HG03139 (cell line): ENCODE results near the gene PTPRCAP.

Experiments used
- ATAC-seq: cut with Tn5 transposase; IDR thresholded peaks from one replicate; pipeline ENCODE4 v1.9.1; 2021; ENCODE audit not compliant: unreplicated experiment

The PTPRCAP gene

DNA sequence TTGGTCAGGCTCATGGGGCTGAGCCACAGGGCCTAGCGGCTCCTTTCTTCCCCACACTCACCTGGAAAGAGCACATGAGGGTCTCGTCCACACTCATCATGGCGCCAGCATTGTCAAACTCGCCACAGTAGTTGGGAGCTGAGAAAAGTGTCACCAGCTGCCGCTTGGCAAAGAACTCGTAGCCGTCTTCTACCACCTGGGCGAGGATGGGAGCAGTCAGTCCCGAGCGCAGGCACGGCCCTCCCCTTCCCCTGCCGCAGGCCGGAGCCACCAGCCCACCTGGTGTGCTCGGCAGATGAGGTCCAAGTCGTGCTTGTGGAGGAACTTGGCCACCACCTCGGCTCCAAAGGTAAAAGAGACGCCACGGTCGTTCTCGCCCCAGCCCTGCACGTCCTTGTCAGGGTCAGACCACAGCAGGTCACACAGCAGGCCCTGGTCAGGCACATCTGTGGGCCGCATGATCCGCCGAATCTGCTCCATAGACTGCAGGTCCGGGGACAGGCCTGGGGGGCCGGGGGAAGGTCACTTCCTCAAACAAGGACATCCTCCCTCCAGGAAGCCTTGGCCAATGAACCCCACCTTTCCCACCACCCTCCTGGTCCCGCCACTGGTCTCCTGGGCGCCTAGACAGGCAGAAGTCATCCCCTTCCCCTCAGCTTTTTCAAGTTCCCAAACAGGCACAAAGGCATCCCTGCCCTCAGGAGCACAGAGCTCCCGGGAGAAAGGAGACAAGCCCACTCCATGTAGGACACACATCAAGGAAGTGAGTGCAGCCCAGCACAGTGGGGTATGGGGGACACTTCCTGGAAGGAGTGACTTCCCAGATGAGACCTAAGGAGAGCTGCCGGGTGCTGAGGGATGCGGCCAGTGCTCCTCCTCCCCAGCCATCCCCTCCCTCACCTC lies 38.6 kb downstream of the PTPRCAP start:
- ATAC-seq = no peak

DNA sequence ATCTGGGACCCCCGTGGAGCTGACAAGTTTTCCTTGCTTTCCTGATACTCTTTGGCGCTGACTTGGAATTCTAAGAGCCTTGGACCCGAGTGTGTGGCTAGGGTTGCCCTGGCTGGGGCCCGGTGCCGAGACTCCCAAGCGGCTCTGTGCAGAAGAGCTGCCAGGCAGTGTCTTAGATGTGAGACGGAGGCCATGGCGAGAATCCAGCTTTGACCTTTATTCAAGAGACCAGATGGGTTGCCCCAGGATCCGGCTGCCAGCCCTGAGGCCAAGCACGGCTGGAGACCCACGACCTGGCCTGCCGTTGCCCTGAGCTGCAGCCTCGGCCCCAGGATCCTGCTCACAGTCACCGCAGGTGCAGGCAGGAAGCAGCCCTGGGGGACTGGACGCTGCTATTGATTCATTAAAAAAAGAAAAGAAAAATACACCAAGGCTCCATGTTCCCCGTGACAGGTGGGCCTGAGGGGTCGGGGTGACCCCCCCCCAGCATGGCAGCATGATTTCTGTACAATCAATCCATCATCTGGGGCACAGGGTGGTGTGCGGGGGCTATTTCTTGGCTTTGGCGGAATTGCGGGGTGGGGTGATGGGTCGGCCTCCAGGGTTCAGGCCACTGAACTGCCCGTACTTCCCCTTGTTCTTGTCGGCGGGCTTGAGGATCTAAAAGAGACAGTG lies 39.4 kb downstream of the PTPRCAP start:
- no peak for ATAC-seq

- no peak for ATAC-seq
These were observed 39.9 kb downstream of the PTPRCAP start for GRCh38 chr11:67397536-67397935.

GRCh38 chr11:67396587-67397389 lies 40.7 kb downstream of the PTPRCAP start:
- ATAC-seq = no peak

DNA sequence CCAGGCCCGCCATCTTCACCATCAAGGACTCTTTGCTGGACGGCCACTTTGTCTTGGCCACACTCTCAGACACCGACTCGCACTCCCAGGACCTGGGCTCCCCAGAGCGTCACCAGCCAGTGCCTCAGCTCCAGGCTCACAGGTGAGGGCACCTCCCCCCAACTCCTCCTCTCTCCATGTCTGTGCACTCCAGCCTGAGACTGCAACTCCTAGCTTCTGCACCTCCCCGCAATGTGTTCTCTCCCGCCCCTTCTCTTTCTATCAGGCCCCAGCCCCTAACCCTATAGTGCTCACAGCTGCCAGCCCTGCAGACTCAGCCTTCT lies 41.3 kb downstream of the PTPRCAP start:
- no peak for ATAC-seq

DNA sequence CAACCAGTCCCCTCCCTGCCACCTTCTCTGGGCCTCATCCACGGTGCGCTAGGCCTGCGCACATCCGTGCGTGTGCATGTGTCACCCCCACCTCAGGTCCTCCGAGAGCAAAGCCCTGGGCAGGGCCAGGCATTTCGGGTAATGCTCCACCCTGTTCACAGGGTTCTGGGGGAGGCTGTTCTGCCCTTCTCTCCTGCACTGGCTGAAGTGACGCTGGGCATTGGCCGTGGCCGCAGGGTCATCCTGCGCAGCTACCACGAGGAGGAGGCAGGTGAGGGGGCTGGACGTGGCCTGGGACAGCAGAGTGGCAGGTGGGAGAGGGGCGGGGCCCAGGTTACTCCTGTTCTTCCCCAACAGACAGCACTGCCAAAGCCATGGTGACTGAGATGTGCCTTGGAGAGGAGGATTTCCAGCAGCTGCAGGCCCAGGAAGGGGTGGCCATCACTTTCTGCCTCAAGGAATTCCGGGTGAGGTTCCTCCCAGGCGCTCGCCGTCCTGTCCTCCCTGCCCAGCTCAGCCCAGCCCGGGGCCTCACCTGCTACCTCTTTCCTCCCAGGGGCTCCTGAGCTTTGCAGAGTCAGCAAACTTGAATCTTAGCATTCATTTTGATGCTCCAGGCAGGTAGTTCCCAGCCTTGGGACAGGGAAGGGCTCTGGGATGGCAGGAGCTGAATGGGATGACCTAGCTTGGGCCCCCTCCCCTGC lies 41.8 kb downstream of the PTPRCAP start:
- ATAC-seq = no peak

DNA sequence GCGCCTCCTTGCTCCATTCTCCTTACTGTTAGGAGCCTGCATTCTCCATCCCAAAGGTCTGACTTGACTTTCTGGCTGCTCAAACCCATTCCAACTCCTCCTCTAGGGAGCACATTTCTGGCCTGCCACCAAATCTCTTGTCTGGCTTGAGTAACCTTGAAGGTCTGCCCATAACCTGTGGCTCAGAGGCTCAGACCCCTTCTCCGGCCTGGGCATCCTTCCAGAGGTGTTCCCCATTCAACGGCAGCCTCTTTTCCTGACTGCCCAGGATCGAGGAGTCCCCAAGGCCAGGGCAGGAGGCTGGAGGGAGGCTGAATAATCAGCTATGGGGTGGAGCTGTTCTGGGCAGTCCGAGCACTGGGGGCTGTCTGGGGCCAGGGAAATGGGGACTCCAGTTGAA lies 43.5 kb downstream of the PTPRCAP start:
- ATAC-seq = no peak

DNA sequence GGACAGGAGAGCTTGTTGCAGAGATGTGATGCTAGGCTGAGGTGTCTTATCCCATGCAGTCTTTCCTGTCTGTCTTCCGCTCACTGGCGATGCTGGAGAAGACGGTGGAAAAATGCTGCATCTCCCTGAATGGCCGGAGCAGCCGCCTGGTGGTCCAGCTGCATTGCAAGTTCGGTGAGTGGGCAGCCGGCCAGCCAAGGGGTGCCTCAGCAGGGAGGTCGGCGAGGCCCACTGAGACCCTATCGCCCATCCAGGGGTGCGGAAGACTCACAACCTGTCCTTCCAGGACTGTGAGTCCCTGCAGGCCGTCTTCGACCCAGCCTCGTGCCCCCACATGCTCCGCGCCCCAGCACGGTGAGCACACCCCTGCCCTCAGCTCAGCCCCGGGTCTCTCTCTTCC lies 44.0 kb downstream of the PTPRCAP start:
- no peak for ATAC-seq

DNA sequence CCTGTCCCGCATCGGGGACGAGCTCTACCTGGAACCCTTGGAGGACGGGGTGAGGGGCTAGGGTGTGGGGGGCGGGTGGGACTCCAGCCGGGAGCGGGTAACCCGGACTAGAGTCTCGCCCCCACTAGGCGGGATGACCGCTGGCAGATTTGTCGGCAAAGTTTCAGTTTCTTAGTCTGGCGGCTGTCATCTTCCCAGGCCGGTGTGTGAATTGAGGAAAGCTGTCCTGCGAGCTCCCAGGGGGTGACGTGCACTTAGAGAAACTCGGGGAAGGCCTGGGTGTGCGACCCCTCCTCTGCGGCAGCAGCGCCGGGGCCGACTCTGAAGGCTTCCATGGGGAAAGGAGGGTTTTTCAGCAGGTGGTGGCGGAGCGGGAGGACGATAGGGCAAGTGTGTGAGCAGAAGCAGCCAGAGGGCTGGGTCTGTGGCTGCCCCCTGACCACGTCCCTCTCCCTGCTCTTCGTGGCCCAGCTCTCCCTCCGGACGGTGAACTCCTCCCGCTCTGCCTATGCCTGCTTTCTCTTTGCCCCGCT lies 45.2 kb downstream of the PTPRCAP start:
- peak; percentile 5 for ATAC-seq

DNA sequence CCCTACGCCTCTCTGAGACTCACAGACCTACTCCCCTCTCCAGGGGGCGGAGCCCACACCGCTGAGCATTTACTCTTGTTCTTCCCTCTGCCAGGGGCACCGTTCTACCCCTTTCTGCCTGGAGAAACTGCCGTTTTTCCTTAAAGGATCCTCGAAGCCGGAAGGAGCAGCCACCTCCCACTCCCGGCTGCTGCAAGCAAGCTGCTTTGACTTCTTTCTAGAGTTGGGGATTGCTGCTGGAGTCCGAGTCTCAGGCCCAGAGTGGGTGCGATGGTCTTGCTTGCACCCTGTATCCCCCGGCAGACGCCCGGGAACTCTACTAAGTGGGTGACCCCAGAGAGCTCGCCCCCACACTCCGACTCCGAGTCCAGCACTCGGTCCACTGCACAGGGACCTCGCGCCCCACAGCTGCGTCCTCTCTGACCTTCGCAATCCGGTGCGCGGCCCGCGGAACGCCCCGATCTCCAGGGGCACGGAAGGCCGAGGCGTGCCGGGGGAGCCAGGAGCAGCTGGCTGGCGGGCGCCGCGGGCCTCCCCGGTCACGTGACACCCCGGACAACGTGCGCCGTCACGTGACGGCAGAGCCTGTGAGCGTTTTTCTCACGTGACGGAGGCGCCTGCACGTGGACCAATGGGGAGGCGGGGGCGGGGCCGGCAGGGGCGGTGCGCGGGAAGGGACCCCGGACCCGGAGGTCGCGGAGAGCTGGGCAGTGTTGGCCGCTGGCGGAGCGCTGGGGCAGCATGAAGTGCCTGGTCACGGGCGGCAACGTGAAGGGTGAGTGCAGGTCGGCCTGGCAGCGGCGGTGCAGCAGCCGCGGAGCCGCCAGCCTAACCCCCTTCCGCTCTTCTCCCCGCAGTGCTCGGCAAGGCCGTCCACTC lies 45.9 kb downstream of the PTPRCAP start, which contains the start of gene RAD9A:
TSS of gene RAD9A (plus strand) at position 683 of the 879 bp plus-strand sequence. CDS start at position 742, 59 bp downstream.
- peak; percentile 60 for ATAC-seq

DNA sequence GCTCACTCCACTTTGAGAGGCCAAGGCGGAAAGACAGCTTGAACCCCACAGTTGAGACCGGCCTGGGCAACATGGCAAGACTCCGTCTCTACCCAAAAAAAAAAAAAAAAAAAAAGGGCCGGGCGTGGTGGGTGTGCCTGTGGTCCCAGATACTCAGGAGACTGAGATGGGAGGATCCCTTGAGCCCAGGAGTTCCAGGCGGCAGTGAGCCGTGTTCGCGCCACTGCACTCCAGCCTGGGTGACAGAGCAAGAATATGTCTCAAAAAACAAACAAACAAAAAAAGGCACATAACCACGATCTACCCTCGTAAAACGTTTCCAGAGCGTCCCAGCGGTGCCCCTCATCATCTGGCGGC lies 46.6 kb downstream of the PTPRCAP start:
- ATAC-seq = no peak

- no peak for ATAC-seq
These were observed 48.0 kb downstream of the PTPRCAP start for GRCh38 chr11:67389477-67389876.

DNA sequence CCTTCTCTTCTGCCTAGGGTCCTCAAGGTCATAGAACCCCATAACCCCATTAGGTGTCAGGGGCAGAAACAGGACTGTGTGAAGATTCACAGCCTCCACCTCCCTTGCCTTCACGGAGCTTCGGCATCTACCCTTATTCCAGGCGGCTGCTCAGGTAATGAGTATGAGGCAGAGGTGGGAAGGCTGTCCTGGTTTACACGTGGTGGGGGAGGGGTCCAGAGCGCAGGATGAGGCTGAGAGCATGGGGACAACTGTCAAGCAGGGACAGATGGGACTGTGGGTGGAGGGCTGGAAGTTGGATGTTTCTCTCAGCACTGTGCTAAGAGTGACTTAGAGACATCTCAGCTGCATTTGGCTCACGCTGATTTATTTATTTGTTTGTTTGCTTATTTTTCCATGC lies 50.0 kb downstream of the PTPRCAP start:
- no peak for ATAC-seq

GRCh38 chr11:67387069-67387468 lies 50.4 kb downstream of the PTPRCAP start:
- no peak for ATAC-seq
